Measurements from ENCODE around the gene TBX4.

- TF ChIP-seq CTCF (conservative IDR thresholded peaks at IDR 0.05; ENCODE audit: low read length): no peak
- no peak for TF ChIP-seq EZH2phosphoT487 (IDR thresholded peaks at IDR 0.05; ENCODE audit: borderline replicate concordance)
Measured at GRCh38 chr17:61419496-61420046, 32.7 kb upstream of the TBX4 start.
